GM23338 (cell line): ENCODE measurements around the gene FBXO31.

Source experiments
- CREB1 ChIP-seq: fragments of 250-450 bp; sonication (Bioruptor Pico); IDR thresholded peaks from 2 replicates; pipeline ENCODE4 v1.5.0; 2020; ENCODE audit warnings: low read depth, mild to moderate bottlenecking, moderate library complexity
- CTCF ChIP-seq, 2 experiments: fragments of 200-600 bp in 1 of 2; sonication (generic) in 1 of 2; conservative IDR thresholded peaks; 2 replicates each; pipeline versions ENCODE4 v1.5.1 to v1.6.1; 2016 to 2017; ENCODE audit warnings: antibody characterized with exemption in 2 of 2, low read depth in 2 of 2, mild to moderate bottlenecking in 2 of 2, moderate library complexity in 1 of 2
- EZH2 ChIP-seq: fragments of 200-600 bp; sonication (generic); IDR thresholded peaks from one replicate; pipeline ENCODE4 v1.8.0; 2017; ENCODE audit warnings: antibody characterized with exemption, mild to moderate bottlenecking, low read depth; ENCODE audit not compliant: unreplicated experiment
- EZH2phosphoT487 ChIP-seq: fragments of 200-600 bp; sonication (generic); IDR thresholded peaks from one replicate; pipeline ENCODE4 v1.8.1; 2018; ENCODE audit warnings: antibody characterized with exemption; ENCODE audit not compliant: unreplicated experiment
- JUNB ChIP-seq: IDR thresholded peaks from one replicate; pipeline ENCODE4 v1.6.1; 2016; ENCODE audit warnings: antibody characterized with exemption; ENCODE audit not compliant: unreplicated experiment
- POLR2AphosphoS5 ChIP-seq: IDR thresholded peaks from 2 replicates; pipeline ENCODE4 v1.6.1; 2016; ENCODE audit warnings: antibody characterized with exemption, low read depth
- REST ChIP-seq: IDR thresholded peaks from one replicate; pipeline ENCODE4 v1.6.1; 2018; ENCODE audit warnings: antibody characterized with exemption; ENCODE audit not compliant: unreplicated experiment
- ZNF114 ChIP-seq: fragments of 250-450 bp; sonication (Bioruptor Pico); IDR thresholded peaks from 2 replicates; pipeline ENCODE4 v1.5.0; 2020; ENCODE audit warnings: mild to moderate bottlenecking, moderate library complexity

- TF ChIP-seq REST (no peak), CTCF (conservative IDR thresholded peaks at IDR 0.05; ENCODE audit: low read depth in 2 of 2) (no peak), EZH2phosphoT487 (no peak), POLR2AphosphoS5 (no peak), JUNB (no peak), ZNF114 (CRISPR knock-in tag) (no peak), EZH2 (no peak), CREB1 (CRISPR knock-in tag) (no peak)
Measured at GRCh38 chr16:87366930-87367329, 16.6 kb downstream of the FBXO31 start.
